Testis (tissue), 3 donors: ENCODE results near the gene GPATCH11. TPM values are rescaled to one million over a fixed set of nuclear protein-coding genes. Genes with fewer than 3 reads are reported as not detected.

Experiments
- DNase-seq: peaks from one replicate; pipeline ENCODE4 v3.0.0-alpha.2; 2019
- H3K27ac ChIP-seq, 2 donors: fragments of 200-600 bp; sonication (generic); one replicate each; pipeline ENCODE4 v1.5.1; 2019
- H3K27me3 ChIP-seq: fragments of 200-600 bp; sonication (generic); one replicate; pipeline ENCODE4 v1.5.1; 2019
- H3K36me3 ChIP-seq: fragments of 200-600 bp; sonication (generic); one replicate; pipeline ENCODE4 v1.5.1; 2017; ENCODE audit warnings: low read depth; ENCODE audit errors: missing control alignments
- H3K4me1 ChIP-seq: fragments of 200-600 bp; sonication (generic); one replicate; pipeline ENCODE4 v1.5.1; 2019
- H3K4me3 ChIP-seq, 2 donors: fragments of 200-600 bp; sonication (generic); one replicate each; pipeline ENCODE4 v1.5.1; 2017 to 2019
- H3K9me3 ChIP-seq: fragments of 200-600 bp; sonication (generic); one replicate; pipeline ENCODE4 v1.5.1; 2017
- POLR2A ChIP-seq: fragments of 450-650 bp; IDR thresholded peaks from one replicate; pipeline ENCODE4 v1.6.1; 2017; ENCODE audit warnings: antibody characterized with exemption, mild to moderate bottlenecking, moderate library complexity
- WGBS, 2 donors: methylation state at CpG; one replicate each; pipeline ENCODE4 v1.1.5; 2018; 5-methylcytosine and 5-hydroxymethylcytosine counted together
- intact Hi-C: fragments of 100-400 bp; cut with DNase I; formaldehyde crosslinking; loops from one replicate; pipeline ENCODE4 v1.15.1; 2023; ENCODE audit warnings: low total_unique reads
- polyA plus RNA-seq: library from polyadenylated mRNA; stranded (reverse); fragments of 350-450 nt; fragmentation: Illumina TruSeq; extraction: RNeasy Lipid Tissue Mini Kit (QIAGEN cat#74804); gene quantifications from one replicate; pipeline ENCODE4 v1.2.3, GENCODE V29; 2014; ENCODE audit warnings: low read depth, low replicate concordance; ENCODE audit not compliant: insufficient read depth
- total RNA-seq, 2 donors: library from RNA; depleted of rRNA; stranded (reverse); fragments of >200 nt; gene quantifications; one replicate each; pipeline ENCODE4 v1.2.3, GENCODE V29; 2016
- TF ChIP-seq, protein P1 (sequence below), 3 experiments: fragments of 450-650 bp in 2 of 3; fragments of 200-600 bp in 1 of 3; sonication (generic) in 1 of 3; IDR thresholded peaks; one replicate each; pipeline ENCODE4 v1.5.1; 2016 to 2019; ENCODE audit warnings: antibody characterized with exemption in 3 of 3, mild to moderate bottlenecking in 2 of 3, moderate library complexity in 1 of 3

The GPATCH11 gene
- total and polyA plus RNA-seq, 3 donors from 2014 or later = 13.5 to 21.6 (median 16.6) TPM

DNA sequence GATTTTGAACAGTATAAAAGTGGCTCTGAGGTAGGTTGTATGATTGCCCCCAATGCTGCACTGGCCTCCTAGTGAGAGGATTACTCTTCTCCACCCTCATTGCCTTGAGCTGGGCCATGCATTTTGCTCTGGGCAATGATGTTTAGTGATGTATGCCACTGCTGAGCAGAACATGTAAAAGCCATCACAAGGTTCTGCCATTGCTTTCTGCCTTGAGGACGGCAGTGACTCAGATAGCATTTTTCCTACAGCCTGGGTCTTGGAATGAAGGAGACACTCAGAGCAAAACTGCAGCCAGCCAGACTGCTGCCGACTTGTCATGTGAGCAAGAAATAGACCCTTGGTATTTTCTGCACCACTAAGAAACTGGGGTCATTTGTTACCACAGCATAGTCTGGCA lies 27.6 kb downstream of the GPATCH11 start:
- H3K27ac ChIP-seq = no peak overlapping the region
- H3K27me3 ChIP-seq = no peaks in the 10 kb centered on the region
- H3K9me3 ChIP-seq = no peaks in the 10 kb centered on the region
- H3K36me3 ChIP-seq = no peaks in the 10 kb centered on the region
- TF ChIP-seq, protein P1, sequence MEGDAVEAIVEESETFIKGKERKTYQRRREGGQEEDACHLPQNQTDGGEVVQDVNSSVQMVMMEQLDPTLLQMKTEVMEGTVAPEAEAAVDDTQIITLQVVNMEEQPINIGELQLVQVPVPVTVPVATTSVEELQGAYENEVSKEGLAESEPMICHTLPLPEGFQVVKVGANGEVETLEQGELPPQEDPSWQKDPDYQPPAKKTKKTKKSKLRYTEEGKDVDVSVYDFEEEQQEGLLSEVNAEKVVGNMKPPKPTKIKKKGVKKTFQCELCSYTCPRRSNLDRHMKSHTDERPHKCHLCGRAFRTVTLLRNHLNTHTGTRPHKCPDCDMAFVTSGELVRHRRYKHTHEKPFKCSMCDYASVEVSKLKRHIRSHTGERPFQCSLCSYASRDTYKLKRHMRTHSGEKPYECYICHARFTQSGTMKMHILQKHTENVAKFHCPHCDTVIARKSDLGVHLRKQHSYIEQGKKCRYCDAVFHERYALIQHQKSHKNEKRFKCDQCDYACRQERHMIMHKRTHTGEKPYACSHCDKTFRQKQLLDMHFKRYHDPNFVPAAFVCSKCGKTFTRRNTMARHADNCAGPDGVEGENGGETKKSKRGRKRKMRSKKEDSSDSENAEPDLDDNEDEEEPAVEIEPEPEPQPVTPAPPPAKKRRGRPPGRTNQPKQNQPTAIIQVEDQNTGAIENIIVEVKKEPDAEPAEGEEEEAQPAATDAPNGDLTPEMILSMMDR (IDR thresholded peaks at IDR 0.05) = no peak
- no peak for TF ChIP-seq POLR2A
- intact Hi-C loops = no loop called here
- no peak overlapping the region for H3K4me3 ChIP-seq
- 69 to 96% methylated on average over 2 of the region's 2 CpGs for WGBS, 2 donors
- H3K4me1 ChIP-seq = no peaks in the 10 kb centered on the region
- DNase-seq = no peak

DNA sequence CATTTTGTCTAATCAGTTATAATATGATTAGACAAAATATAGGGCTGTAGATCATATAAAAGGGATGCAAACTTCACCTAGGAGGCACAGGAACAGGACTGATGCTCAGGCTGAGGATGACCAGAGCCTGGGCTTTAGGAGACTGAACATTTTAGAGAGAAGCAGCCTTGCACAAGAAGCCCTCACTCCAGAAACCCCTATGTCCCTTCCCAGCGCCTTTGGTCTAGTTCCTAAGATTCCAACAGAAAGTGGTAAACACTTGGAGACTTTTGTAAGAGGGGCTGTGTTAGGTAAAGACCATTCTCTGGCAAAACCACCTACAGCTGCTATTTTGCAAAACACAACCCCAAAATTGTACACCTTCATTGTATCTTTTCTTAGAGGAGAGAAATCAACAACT lies 33.2 kb downstream of the GPATCH11 start:
- Histone ChIP-seq H3K4me1 (no peaks in the 10 kb centered on the region), H3K36me3 (no peaks in the 10 kb centered on the region), H3K27ac (no peak overlapping the region), H3K27me3 (no peaks in the 10 kb centered on the region), H3K9me3 (no peaks in the 10 kb centered on the region), H3K4me3 (no peak overlapping the region)
- no peak for TF ChIP-seq POLR2A
- TF ChIP-seq, protein P1 (IDR thresholded peaks at IDR 0.05) = no peak
- DNase-seq = no peak
- WGBS, 2 donors = 94 to 100% methylated on average over 1 of the region's 1 CpG
- intact Hi-C loops = no loop called here

DNA sequence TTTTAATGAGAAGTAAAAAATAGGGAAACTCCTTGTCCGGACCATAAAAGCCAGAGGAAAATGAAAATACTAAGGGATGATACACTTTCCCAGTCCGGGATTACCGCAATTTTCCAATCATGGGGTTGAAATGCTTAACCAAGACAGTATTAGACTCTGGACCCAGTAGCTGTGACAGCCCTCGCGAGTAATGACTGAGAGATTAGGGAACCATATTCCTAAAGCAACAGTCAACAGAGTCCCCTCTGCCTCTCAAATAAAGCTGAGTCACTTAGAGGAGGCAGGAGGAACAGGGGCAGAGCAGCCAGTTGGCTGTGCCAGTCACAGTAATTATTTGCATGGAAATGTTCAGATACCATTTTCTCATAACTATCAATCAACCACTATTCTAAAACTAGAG lies 34.8 kb downstream of the GPATCH11 start:
- intact Hi-C loops = no loop called here
- 87 to 94% methylated on average over 5 of the region's 5 CpGs for WGBS, 2 donors
- TF ChIP-seq POLR2A = no peak
- TF ChIP-seq, protein P1 (IDR thresholded peaks at IDR 0.05) = no peak
- Histone ChIP-seq H3K9me3 (no peaks in the 10 kb centered on the region), H3K27me3 (no peaks in the 10 kb centered on the region), H3K4me3 (no peak overlapping the region), H3K36me3 (no peaks in the 10 kb centered on the region), H3K4me1 (no peaks in the 10 kb centered on the region), H3K27ac (no peak overlapping the region)
- no peak for DNase-seq

DNA sequence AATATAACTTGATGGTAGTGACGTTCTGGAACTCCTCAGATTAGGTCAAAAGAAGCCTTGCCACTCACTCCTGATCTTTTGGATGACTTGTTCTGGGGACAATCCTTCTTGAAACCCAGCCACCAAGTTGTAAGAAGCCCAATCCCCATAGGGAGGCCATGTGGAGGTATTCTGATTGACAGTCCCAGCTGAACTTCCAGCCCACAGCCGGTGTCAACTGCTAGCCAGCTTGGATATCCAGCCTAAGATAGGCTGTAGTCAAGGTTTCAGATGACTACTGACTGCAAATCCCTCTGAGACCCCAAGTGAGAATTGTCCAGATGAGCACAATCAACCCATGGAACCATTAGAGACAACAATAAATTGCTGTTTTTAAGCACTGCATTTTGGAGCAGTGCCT lies 41.1 kb downstream of the GPATCH11 start:
- no peak for DNase-seq
- no peaks in the 10 kb centered on the region for H3K27me3 ChIP-seq
- TF ChIP-seq, protein P1 (IDR thresholded peaks at IDR 0.05) = no peak
- TF ChIP-seq POLR2A = no peak
- 90 to 100% methylated on average over 2 of the region's 2 CpGs for WGBS, 2 donors
- no peaks in the 10 kb centered on the region for H3K9me3 ChIP-seq
- H3K27ac ChIP-seq = no peak overlapping the region
- intact Hi-C loops = no loop called here
- H3K4me3 ChIP-seq = no peak overlapping the region
- no peaks in the 10 kb centered on the region for H3K36me3 ChIP-seq
- H3K4me1 ChIP-seq = no peaks in the 10 kb centered on the region

DNA sequence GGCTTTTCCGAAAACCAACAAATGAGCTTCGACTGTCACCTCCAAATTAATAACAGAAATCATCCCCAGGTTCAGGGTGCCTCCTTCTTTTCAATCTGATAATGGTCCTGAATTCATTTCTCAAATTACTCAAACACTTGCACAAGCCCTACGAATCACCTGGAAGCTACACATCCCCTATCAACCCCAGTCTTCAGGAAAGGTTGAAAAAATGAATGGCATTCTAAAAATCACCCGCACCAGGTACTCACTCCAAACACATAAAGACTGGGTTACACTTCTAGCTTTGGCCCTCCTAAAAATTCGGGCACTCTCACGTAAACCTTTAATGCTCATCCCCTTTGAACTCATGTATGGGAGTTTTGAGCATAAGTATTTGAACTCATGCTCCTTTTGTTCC lies 48.6 kb downstream of the GPATCH11 start:
- intact Hi-C loops = no loop called here
- TF ChIP-seq POLR2A = no peak
- TF ChIP-seq, protein P1 (IDR thresholded peaks at IDR 0.05) = no peak
- 89 to 93% methylated on average over 6 of the region's 6 CpGs for WGBS, 2 donors
- Histone ChIP-seq H3K4me3 (no peak overlapping the region), H3K9me3 (no peaks in the 10 kb centered on the region), H3K27me3 (no peaks in the 10 kb centered on the region), H3K4me1 (no peaks in the 10 kb centered on the region), H3K36me3 (no peaks in the 10 kb centered on the region), H3K27ac (no peak overlapping the region)
- DNase-seq = no peak
